TTC549 (cell line): ENCODE data around the gene AMN1.

ENCODE experiments used
- FAIRE-seq: peaks from 2 replicates; lab custom pipeline; 2012; peaks lifted over from hg19 to GRCh38; lab: Jason Lieb, UNC

Gene AMN1

GRCh38 chr12:31629756-31630732, 98.8 kb downstream of the AMN1 start:
- FAIRE-seq, result no peak

- no peak for FAIRE-seq
These were observed 101.3 kb downstream of the AMN1 start for GRCh38 chr12:31627456-31628054.

GRCh38 chr12:31626270-31626995, 102.4 kb downstream of the AMN1 start:
- FAIRE-seq, result no peak

- FAIRE-seq, result no peak
These were observed 106.8 kb downstream of the AMN1 start for GRCh38 chr12:31622038-31622437.
